HG03095 (cell line): ENCODE data around the gene STK24.

Experiments used
- ATAC-seq: cut with Tn5 transposase; IDR thresholded peaks from one replicate; pipeline ENCODE4 v1.9.1; 2021; ENCODE audit warnings: moderate library complexity; ENCODE audit not compliant: unreplicated experiment

The STK24 gene

DNA sequence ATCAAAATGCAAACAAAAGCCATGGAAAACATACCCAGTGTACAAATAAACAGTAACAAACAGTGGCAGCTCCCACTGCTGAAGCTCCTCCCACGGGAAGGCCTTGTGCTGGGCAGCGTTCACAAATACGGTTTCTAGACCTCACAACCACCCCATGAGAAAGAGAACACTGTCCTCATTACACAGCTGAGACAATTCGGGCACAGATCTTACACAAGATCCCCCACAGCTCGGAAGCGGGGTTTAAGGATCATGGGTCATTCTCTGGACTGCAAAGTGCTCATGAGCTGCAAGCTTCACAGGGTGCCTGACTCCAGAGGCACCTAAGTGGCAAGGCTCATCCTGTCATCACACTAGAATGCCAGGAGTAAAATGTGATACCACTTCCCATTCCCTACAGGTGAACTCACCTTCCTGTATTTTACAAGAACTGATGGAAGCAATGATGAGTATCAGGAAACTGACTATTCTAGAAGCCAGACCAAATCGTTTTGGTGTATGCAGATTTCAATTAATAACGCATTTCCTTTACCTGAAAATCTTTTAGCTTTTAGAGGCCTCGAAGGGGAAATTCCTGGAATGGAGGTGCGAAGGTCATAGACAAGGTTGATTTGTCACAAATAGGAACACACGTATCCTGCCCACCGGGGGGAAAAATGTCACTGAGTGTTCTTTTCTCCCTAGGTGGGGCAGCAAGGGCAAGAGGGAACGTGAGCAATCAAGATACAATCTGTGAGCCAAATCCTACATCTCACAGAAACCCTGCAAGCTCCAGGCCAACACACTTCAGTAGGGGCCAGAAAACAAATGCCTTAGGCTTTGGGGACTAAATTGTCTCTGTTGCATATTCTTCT, 41.2 kb downstream of the STK24 start:
- no peak for ATAC-seq

DNA sequence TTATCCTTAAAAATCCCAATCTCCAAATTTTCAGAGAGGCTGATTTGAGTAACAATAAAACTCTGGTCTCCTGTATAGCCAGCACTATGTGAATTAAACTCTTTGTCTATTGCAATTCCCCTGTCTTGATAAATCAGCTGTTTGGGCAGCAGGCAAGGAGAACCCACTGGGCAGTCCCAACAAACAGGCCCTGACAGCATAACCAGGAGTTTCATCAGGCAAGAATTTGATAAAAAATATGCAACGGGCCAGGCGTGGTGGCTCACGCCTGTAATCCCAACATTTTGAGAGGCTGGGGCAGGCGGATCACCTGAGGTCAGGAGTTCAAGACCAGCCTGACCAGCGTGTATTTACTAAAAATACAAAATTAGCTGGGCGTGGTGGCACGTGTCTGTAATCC, 42.1 kb downstream of the STK24 start:
- no peak for ATAC-seq

DNA sequence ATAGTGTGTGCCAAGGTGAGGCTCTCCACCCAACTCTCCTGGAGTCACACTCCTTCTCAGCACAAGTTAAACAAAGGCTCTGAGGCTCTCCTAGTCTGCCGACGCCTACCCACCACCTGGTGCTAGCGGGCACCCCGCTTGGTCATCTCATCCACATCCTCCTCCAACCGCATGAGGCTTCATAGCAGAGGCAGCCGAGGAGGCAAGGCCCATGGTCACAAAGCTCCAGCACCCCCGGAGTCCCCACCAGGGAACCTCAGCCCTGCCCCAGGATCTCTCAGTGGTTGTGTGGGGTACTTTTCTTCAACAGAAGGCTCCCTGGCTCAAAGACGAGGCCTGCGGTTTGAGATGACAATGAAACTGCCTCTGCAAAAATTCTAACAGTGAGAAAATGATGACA, 43.0 kb downstream of the STK24 start:
- ATAC-seq: no peak

DNA sequence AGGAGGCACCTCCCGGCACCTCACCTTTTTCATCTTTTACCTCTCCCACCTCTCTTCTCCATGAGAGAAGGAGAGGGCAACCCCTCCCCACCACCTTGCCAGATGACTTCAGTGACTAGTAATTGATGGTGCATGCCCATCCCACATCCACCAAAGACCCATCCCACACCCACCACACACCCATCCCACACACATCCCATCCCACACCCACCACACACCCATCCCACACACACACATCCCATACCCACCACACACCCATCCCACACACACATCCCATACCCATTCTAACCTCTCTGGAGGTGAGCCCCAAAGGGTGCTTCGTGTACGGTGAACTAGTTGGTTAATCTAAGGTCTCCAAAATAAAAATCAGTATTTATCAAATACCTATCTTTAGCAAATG, 44.7 kb downstream of the STK24 start:
- no peak for ATAC-seq

DNA sequence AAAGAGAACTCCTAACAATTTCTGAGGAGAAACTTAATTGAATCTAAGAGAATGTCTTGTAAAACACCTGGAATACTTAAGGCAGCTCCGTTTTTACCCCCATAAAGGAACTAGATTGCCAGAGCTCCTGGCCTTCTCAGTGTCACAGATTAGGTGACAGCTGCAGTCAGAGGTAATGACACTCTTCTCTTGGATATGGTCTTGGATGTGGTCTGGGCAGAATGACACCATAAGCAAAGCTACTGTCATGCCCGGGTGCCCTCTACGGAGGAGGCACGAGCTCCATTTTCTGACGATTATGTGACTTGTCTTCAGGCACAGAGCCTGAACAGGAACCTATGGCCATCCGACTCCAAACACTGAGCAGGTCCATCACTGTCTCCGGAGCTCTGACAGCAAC, 46.7 kb downstream of the STK24 start:
- ATAC-seq: no peak

DNA sequence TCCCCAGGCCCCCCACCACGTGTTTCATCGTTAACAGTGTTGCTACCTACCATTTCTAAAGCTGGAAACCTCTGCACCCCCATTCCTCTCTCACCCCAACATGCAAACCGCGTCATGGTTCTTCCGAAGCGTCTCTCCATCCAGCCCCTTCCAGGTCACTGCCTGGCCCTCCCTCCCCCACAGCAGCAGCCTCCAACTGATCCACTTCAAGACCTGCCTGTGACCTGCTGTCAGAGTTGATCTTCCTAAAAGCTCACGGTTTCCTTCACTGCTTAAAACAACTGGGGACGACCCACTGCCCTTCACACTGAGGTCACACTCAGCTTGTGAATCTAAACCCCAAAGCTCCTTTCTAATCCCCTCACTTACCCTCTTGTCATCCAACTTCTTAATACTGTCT, 47.7 kb downstream of the STK24 start:
- no peak for ATAC-seq

DNA sequence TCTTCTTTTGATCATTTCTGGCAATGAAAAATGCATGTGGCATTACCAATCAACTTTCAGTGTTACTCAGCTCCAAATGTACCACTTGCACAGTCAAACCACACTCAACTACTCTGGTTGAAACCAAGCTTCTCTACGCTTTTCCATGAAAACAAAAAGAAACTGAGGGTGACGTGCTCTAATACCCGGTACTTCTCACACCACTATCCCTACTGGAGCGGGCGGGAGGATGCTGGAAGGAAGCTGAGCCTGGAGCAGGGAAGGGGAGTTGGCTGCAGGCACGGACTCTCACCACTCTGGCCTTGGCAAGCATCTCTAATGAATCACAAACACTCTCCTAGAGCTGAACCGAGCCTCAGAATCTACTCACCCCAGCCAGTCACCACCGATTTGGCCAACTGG, 48.2 kb downstream of the STK24 start:
- no peak for ATAC-seq

DNA sequence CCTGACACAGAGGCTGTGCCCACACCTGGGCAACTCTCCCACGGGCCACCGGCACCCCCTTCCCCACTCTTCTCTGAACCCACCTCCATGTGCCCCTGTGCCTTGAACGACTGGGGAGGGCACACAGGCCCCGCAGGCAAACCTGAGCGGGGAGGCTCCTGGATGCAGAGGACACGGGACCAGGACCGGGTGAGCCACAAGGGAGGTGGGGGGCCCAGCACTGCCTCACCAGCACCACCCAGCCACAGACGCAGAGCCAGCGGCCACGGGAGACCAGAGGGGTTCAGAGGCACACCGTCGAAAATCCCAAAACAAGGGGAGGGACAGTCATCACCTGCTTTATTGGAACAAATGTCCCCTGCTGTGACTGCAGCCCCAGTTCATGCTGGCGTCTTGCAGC, 49.4 kb downstream of the STK24 start:
- no peak for ATAC-seq

DNA sequence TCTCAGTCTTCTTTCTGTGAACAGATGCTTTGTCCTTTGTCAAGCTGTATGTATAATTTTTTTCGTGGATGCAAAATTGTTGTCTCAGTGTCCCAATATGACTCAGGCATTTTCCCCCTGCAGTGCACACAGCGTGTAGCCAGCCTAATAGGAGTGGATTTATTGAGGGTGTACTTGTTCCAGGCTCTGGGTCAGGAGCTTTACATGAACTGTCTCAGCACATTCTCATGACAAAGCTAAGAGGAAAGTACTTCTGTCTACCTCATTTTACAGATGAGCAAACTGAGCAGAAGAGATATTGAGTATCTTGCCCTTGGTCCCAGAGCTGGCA, 50.8 kb downstream of the STK24 start:
- no peak for ATAC-seq

DNA sequence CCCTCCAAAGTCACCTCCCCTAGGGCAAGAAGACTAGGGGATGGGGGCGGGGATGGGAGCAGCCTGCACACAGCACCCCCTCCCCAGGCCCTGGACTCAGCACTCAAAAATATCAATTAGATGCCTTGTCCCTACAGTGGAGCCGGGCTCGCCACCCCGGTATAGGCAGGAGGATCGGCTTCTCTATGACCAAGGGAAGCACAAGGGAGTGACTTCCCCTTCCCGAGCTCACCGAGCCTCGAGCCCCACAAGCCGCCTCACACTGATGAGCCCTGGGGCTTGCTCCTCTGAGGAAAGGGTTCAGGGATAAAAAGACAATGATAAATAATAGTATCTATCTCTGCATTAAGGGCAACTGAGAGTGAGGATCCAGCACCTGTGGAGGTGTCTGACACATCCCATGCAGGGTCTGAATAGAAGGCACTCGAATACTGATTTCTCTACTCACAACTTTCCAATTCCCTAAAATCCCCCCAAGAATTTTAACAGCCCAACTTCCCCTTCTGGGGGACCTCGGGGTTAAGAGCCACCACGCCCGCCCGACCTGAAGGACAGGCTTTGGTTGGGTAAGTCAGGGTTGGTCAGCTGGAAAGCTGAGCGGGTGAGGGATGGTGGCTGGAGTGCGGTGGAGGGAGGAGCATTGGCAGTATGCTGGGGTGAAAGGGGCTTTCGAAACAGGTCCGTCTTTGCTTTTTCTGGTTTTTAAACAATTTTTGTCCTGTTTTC, 51.3 kb downstream of the STK24 start:
- no peak for ATAC-seq

DNA sequence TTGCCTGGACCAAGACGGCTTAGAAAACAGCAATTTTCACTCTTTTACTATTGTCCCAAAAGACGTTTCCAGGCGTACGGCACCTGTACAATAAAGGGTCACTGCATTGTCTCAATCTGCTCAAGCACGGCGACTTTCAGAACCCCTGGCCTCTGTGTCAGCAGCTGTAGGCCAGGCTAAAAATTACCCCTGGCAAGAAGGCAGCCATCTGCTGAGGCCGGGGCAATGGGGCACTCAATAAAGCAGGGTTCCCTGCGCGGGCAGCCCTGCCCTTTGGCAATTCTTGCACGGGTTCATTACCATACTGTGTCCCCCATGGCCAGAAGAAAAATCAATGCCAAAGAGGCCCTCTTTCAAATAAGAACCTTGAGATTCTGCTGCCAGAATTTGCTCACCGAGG, 52.1 kb downstream of the STK24 start:
- no peak for ATAC-seq

DNA sequence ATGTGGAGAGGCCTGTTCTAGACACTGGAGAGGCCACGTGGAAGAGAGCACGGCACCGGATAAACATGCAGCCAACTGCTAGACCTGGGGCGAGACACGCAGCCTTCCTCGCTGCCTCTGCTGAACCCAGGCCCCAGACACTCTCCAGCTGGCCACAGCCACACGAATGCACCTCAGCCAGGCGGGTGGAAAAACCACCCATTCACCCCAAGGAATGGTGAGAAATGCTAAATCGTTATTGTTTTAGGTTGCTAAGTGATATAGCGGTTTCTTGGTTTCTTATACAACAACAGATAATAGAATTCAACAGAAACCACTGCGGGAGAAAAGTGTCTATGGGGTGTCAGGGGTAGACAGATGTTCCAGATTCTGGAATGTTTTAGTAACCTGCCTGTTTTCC, 52.5 kb downstream of the STK24 start:
- no peak for ATAC-seq

DNA sequence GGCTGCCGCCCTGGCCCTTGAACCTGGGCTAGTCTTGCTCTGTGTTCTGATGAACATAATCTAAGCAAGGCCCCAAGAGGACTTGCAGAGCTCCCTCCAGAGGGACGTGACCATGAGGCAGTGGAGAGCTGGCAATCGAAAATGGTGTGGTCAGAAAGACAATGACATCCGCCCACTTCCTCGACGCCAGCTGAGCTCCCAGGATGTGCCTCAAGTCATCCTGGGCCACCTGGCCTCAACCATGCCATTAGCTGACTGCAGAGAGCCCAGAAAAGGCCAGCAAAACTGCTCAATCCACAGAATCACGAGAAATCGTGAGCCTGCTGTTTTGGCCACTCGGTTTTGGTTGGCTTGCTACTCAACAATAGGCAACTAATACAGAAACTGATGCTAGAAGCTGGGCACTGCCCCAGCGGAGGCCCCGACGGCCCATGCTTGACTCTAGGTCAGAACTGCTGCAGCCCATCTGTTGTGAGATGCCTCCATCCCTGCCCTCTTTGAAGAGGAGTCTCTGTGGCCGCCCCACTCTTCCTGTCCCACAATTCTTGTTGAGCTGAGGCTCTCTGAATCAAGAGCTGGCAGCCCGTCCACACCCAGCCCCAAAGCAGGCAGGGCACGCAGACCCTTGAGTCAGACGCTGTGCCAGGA, 53.3 kb downstream of the STK24 start:
- peak; percentile 59 for ATAC-seq

DNA sequence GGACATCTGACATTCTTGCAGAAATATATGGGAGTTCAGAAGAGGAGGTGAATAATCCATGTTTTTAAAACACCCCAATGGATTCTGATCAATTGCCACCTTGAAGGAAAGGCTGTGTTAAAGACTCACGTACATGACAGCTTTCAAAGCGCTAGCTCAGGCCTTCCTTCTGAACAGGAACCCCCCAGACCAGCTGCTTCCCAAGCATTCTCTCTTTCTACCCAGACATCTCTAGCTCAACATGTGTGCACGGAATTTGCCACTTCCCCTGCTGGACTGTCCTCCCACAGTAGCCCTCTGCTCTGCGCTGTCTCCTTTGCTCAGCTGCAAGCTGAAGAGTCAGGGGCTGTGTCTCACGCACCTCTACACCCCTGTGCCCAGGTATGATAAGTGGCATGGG, 54.5 kb downstream of the STK24 start:
- ATAC-seq: no peak

DNA sequence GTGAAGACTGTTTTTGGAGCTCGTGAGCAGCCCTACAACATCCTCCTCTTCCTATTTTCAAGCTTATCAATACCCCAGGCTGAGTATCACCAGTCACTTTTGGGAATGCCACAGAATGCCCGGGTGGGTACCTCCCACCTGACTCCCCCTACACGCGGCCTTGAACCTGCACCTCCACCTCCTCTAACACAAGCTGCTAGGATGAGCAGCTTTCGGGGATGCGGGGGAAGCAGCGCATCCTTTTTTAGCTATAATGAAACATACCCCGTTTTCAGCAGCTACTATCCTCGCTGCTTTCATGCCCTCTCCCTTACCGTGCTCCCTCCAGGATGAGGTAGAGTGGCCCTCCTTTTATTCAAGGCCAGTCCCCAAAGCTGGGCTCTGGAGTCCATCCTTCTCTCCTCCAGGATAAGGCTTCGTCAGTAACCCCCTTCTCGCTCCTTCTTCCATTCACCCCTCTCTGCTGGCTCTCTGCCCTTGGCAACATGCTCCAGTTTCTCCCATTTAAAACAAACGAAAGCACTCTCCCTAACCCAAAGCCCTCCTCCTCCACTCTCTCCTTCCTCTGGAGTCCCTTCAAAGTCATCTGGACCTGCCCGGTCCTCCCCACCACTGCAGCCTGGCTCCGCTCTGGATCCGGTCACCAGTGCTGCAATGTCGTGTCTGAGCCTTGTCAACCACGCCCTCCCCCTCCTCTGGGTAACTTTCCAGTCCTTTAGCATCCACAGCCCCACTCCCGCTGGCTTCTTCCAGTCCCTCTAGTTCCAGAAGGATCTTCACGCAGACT, 55.3 kb downstream of the STK24 start:
- no peak for ATAC-seq

DNA sequence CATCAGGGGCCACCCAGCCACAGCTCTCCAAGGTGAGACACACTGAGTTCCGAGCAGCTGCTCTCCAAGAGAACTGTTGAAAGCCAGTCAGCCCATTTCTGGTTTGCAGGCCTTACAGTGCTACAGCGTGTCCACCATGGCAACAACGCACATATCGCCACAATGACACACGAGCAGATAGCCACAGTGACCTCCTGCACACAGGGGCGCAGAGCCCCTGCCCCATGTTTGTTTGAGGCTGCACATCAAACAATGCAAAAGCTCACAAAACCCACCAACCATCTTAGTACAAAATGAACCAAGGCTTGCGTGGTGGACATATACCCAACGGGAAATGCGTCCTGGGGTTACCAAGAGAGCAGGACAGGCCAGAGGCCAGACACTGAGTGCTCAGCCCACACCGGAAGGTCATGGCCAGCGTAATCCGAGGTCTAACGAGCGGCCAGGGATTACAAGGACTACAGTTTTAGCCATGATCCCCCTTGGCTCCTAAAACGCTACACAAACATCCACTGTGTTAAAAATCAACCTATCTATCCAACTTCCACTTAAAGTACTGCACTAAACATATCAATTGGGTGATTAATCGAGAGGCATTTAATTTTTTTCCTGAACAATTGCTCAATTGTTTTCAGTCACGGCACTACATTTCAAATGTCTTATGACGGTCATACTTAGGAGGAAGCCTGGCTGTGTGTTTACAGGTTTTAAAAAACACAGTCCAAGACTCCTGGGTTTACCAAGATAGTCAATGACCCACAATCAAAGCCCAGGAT, 56.0 kb downstream of the STK24 start:
- ATAC-seq: no peak

DNA sequence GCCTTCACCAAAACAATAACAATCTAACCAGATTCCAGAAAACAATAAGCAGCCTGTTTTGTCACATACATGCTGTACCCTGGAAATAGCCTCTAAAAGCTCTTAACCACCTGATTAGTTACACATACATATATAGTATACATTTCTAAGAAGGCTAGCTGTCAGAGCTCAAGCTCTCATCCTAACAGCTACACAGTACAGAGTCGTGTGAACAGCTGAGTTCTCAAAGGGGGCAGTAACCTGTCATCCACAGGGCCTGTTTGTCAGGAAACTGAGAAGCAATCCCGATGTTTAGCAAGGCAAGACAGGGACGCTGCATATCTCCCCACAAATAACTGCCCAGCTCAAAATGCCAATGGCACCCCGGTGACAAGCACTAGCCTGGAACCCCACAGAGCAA, 56.9 kb downstream of the STK24 start:
- no peak for ATAC-seq

DNA sequence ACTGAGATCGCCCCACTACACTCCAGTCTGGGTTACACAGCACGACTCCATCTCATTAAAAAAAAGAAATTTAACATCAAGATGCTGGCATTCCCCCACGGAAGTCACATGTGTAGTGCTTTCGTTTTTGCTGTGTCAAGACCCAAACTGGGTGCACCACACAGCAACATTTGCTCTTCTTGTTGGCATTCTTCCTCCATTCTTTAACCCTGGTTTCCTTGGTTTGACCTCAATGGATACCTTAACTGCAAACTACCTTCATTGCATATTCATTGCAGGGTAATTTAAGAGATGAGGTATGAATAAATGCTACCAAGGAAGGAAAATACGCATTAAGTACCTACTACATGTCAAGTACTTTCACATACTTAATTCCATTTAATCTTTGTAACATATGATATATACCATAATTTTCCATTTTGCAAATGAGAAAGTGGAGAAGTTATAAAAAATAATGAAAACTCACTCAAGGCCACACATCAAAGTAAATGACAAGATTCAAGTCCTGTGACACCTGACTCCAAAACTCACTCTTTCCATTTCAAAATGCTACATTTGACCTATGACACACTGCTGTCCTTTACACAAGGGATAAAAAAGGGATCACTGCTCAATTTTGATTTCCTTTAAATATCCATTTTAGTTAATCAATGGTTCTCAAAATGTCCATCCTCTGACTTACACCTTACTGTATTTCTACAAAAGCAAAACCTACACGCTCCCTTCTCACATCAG, 59.2 kb downstream of the STK24 start:
- no peak for ATAC-seq

DNA sequence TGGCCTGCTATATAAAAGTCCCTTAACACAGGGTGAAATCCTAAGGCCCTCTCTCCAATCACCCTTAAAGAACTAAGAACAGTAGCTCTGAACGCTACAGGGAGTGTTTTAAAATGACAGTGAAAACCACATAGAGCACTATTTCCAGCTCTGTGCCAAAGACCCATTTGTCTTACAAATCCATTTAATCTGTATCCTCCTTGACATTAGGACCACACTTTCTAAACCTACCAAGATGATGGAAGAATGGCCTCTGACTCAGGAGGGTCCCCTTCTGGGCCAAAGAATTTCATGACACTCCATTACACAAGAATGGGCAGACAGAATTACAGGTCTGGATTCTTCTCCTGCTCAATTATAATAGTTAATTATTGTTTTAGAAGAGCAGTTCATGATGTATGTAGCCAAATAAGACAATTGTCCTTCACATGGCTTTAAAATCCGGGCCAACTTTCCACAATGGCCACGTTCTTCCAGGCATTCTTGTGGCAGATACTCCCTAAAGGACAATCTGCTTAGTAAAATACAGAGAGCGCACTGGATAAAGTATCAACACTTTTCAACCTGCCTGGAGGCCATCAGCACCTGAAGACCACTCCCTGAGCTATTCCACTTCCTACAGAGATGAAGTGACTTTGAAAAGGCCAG, 61.0 kb downstream of the STK24 start:
- ATAC-seq: no peak
